IMR-90 (cell line): ENCODE data around the gene LRRC18. TPM values are rescaled to one million over a fixed set of nuclear protein-coding genes. Genes with fewer than 3 reads are reported as not detected.

Source experiments
- ATAC-seq: fragments of 200-7000 bp; cut with Tn5 transposase; 2 replicates; pipeline ENCODE4 v1.9.1; 2020; ENCODE audit warnings: low read depth, mild to moderate bottlenecking, moderate library complexity
- BruUV-seq: library from RNA; stranded (reverse); fragments of 400-500 nt; replicated peaks from 2 replicates; lab custom pipeline; 2021; lab: Mats Ljungman, UMichigan
- CTCF ChIA-PET: fragments of 300-600 bp; formaldehyde crosslinking; extraction: SDS; loops from one replicate; lab custom pipeline; 2021; ENCODE audit warnings: antibody characterized with exemption; lab: Yijun Ruan, JAX
- POLR2A ChIA-PET: fragments of 300-600 bp; sonication (Branson Sonifier 250); formaldehyde crosslinking; loops from one replicate; lab custom pipeline; 2022; ENCODE audit warnings: antibody characterized with exemption; ENCODE audit not compliant: unreplicated experiment; lab: Charles Lee
- DNase-seq: peaks from one replicate; pipeline ENCODE4 v3.0.0; 2013
- H2AFZ ChIP-seq: replicated peaks from 2 replicates; pipeline ENCODE3; 2013; ENCODE audit warnings: low read length, mild to moderate bottlenecking; ENCODE audit not compliant: poor library complexity
- H2AK5ac ChIP-seq: 2 replicates; pipeline ENCODE4 v1.6.1; 2013; ENCODE audit warnings: low read depth, low read length, inconsistent platforms
- H2AK9ac ChIP-seq: replicated peaks from 2 replicates; pipeline ENCODE3; 2013; ENCODE audit warnings: mild to moderate bottlenecking, low read depth, low read length, moderate library complexity; ENCODE audit not compliant: poor library complexity
- H2BK120ac ChIP-seq: 2 replicates; pipeline ENCODE4 v1.6.1; 2013; ENCODE audit warnings: low read depth, low read length, inconsistent platforms
- H2BK15ac ChIP-seq: 3 replicates; pipeline ENCODE4 v1.6.1; 2013; ENCODE audit warnings: low read depth, low read length, inconsistent platforms
- H2BK20ac ChIP-seq: 2 replicates; pipeline ENCODE4 v1.6.1; 2013; ENCODE audit warnings: low read depth, mild to moderate bottlenecking, inconsistent platforms, low read length, moderate library complexity
- H2BK5ac ChIP-seq: 2 replicates; pipeline ENCODE4 v1.6.1; 2013; ENCODE audit warnings: mild to moderate bottlenecking, low read depth, low read length, inconsistent platforms; ENCODE audit not compliant: poor library complexity, severe bottlenecking
- H3K14ac ChIP-seq: replicated peaks from 2 replicates; pipeline ENCODE4 v1.6.1; 2013; ENCODE audit warnings: low read depth, low read length, inconsistent platforms
- H3K18ac ChIP-seq: 2 replicates; pipeline ENCODE4 v1.6.1; 2013; ENCODE audit warnings: low read depth, low read length, control low read depth
- H3K23ac ChIP-seq: 2 replicates; pipeline ENCODE4 v1.6.1; 2013; ENCODE audit warnings: low read depth, low read length, inconsistent platforms
- H3K27ac ChIP-seq: 2 replicates; pipeline ENCODE4 v1.5.1; 2013; ENCODE audit warnings: mild to moderate bottlenecking, control low read depth, low read length; ENCODE audit not compliant: insufficient read depth
- H3K27me3 ChIP-seq: 2 replicates; pipeline ENCODE4 v1.6.1; 2013; ENCODE audit warnings: low read length; ENCODE audit not compliant: control insufficient read depth, insufficient read depth
- H3K36me3 ChIP-seq: 2 replicates; pipeline ENCODE4 v1.6.1; 2013; ENCODE audit warnings: low read length, mixed read lengths; ENCODE audit not compliant: control insufficient read depth, insufficient read depth
- H3K4ac ChIP-seq: 2 replicates; pipeline ENCODE4 v1.6.1; 2013; ENCODE audit warnings: low read depth, low read length, inconsistent platforms
- H3K4me1 ChIP-seq: 2 replicates; pipeline ENCODE4 v1.6.1; 2013; ENCODE audit warnings: low read length, mixed read lengths; ENCODE audit not compliant: control insufficient read depth, insufficient read depth
- H3K4me2 ChIP-seq: 2 replicates; pipeline ENCODE4 v1.6.1; 2013; ENCODE audit warnings: low read depth, mild to moderate bottlenecking, control low read depth, low read length, moderate library complexity
- H3K4me3 ChIP-seq: 2 replicates; pipeline ENCODE4 v1.5.1; 2013; ENCODE audit warnings: low read depth, mild to moderate bottlenecking, control low read depth, low read length, moderate library complexity; ENCODE audit not compliant: insufficient read depth
- H3K56ac ChIP-seq: 2 replicates; pipeline ENCODE4 v1.6.1; 2013; ENCODE audit warnings: low read length, inconsistent platforms; ENCODE audit not compliant: insufficient read depth; ENCODE audit errors: extremely low read depth
- H3K79me1 ChIP-seq, 2 experiments: 2 replicates each; pipeline ENCODE4 v1.6.1; 2013; ENCODE audit warnings: low read length in 2 of 2, inconsistent platforms in 1 of 2, low read depth in 1 of 2
- H3K9ac ChIP-seq: 2 replicates; pipeline ENCODE4 v1.6.1; 2013; ENCODE audit warnings: low read depth, low read length, control low read depth
- H3K9me1 ChIP-seq: 2 replicates; pipeline ENCODE4 v1.6.1; 2013; ENCODE audit warnings: low read length, inconsistent platforms; ENCODE audit not compliant: insufficient read depth
- H3K9me3 ChIP-seq: 2 replicates; pipeline ENCODE4 v1.6.1; 2013; ENCODE audit warnings: low read length; ENCODE audit not compliant: control insufficient read depth, insufficient read depth
- H4K20me1 ChIP-seq: 2 replicates; pipeline ENCODE4 v1.6.1; 2013; ENCODE audit warnings: low read length, inconsistent platforms; ENCODE audit not compliant: insufficient read depth
- H4K5ac ChIP-seq: 2 replicates; pipeline ENCODE4 v1.6.1; 2013; ENCODE audit warnings: mild to moderate bottlenecking, low read depth, low read length, control low read depth
- H4K8ac ChIP-seq, 2 experiments: 2 replicates each; pipeline ENCODE4 v1.6.1; 2013; ENCODE audit warnings: low read depth in 2 of 2, low read length in 2 of 2, control low read depth in 1 of 2, inconsistent platforms in 1 of 2
- H4K91ac ChIP-seq: 2 replicates; pipeline ENCODE4 v1.6.1; 2013; ENCODE audit warnings: low read depth, low read length, inconsistent platforms; ENCODE audit not compliant: insufficient read depth
- MAFK ChIP-seq: IDR thresholded peaks from 2 replicates; pipeline ENCODE4 v1.6.1; 2012; ENCODE audit warnings: low read depth, low read length, improper control_type of control experiment
- NFE2L2 ChIP-seq: fragments of 150-350 bp; IDR thresholded peaks from 2 replicates; pipeline ENCODE4 v1.6.1; 2016; ENCODE audit warnings: low read depth, mild to moderate bottlenecking, low read length
- POLR2A ChIP-seq: IDR thresholded peaks from 2 replicates; pipeline ENCODE4 v1.6.1; 2012; ENCODE audit warnings: mild to moderate bottlenecking, low read depth, low read length
- WGBS, 2 experiments: methylation state at CpG; one replicate each; pipeline versions ENCODE4 v1.1.5 to v1.1.7; 2013; ENCODE audit warnings: missing lambda C conversion rate in 2 of 2; ENCODE audit not compliant: insufficient read length in 1 of 2; ENCODE audit errors: extremely low coverage in 2 of 2; 5-methylcytosine and 5-hydroxymethylcytosine counted together
- dilution Hi-C: fragments of 300-500 bp; cut with HindIII; formaldehyde crosslinking; loops from one replicate; pipeline ENCODE4 v1.14.3; 2018; ENCODE audit warnings: low sequenced_read_pairs; ENCODE audit not compliant: unreplicated experiment
- in situ Hi-C: fragments of 300-500 bp; cut with MboI; formaldehyde crosslinking; loops from 3 replicates; pipeline ENCODE4 v1.14.3; 2019; ENCODE audit warnings: low sequenced_read_pairs, inconsistent platforms, mixed read lengths
- intact Hi-C: fragments of 100-400 bp; cut with micrococcal nuclease; formaldehyde crosslinking; loops from 2 replicates; pipeline ENCODE4 v1.10.0; 2022
- polyA plus RNA-seq, 3 experiments: library from polyadenylated mRNA; depleted of rRNA; stranded (reverse); fragments of >200 nt; gene quantifications; 2 replicates each; pipeline ENCODE4 v1.2.3, GENCODE V29; 2012; ENCODE audit warnings: low replicate concordance in 1 of 3
- total RNA-seq: library from RNA; depleted of rRNA; stranded (reverse); fragments of >200 nt; gene quantifications from 2 replicates; pipeline ENCODE4 v1.2.3, GENCODE V29; 2012

LRRC18 gene
- total and polyA plus RNA-seq, 2 of the 4 experiments (the other 2 are of a cell fraction): not detected

- dilution Hi-C loops: no loop called here
- H3K4me2 ChIP-seq: no peak overlapping the region
- POLR2A ChIA-PET: no interaction called here
These were observed 12.7 kb downstream of the LRRC18 start for GRCh38 chr10:48926764-48927540.

More at GRCh38 chr10:48926764-48927540, 12.7 kb downstream of the LRRC18 start:
- H3K27ac ChIP-seq: no peak overlapping the region
- H3K4me1 ChIP-seq: no peaks in the 10 kb centered on the region
- H3K14ac ChIP-seq: no peak overlapping the region
- WGBS, 2 experiments: 10% methylated on average over 2 of the region's 13 CpGs; no CpG with 5 or more reads in 1 of the 2 experiments
- ATAC-seq: no peak
- H4K20me1 ChIP-seq: no peaks in the 10 kb centered on the region
- H3K4ac ChIP-seq: no peak overlapping the region
- H3K23ac ChIP-seq: no peak overlapping the region
- no peak for TF ChIP-seq NFE2L2
- no peak for TF ChIP-seq POLR2A
- no peak for TF ChIP-seq MAFK
- no peak overlapping the region for H2AFZ ChIP-seq
- in situ Hi-C loops (no loop called here), intact Hi-C loops (no loop called here)
- H3K9ac ChIP-seq: no peak overlapping the region
- H2AK5ac ChIP-seq: no peak overlapping the region
- H3K36me3 ChIP-seq: no peaks in the 10 kb centered on the region
- H4K5ac ChIP-seq: no peak overlapping the region
- no peak overlapping the region for H3K56ac ChIP-seq
- no peaks in the 10 kb centered on the region for H3K9me1 ChIP-seq
- CTCF ChIA-PET: no interaction called here
- H4K8ac ChIP-seq: no peak overlapping the region
- BruUV-seq: no TSS peak
- no peaks in the 10 kb centered on the region for H3K9me3 ChIP-seq
- H3K18ac ChIP-seq: no peak overlapping the region
- no peak overlapping the region for H2BK5ac ChIP-seq
- no peak overlapping the region for H2AK9ac ChIP-seq
- H3K27me3 ChIP-seq: peaks cover 12% of the 10 kb centered on the region
- no peaks in the 10 kb centered on the region for H3K79me1 ChIP-seq
- H2BK120ac ChIP-seq: no peak overlapping the region
- H2BK15ac ChIP-seq: no peak overlapping the region
- no peak overlapping the region for H3K4me3 ChIP-seq
- H4K91ac ChIP-seq: no peak overlapping the region
- DNase-seq: no peak
- H2BK20ac ChIP-seq: no peak overlapping the region
